PFSK-1 (cell line): Measurements from ENCODE around the gene GSC2.

ENCODE experiments used
- FOXP2 ChIP-seq: optimal IDR thresholded peaks from 2 replicates; pipeline ENCODE3; 2011; ENCODE audit warnings: borderline replicate concordance, control low read depth, inconsistent platforms; ENCODE audit not compliant: insufficient read depth; ENCODE audit errors: extremely low read length, extremely low read depth
- POLR2AphosphoS5 ChIP-seq: IDR thresholded peaks from 2 replicates; pipeline ENCODE4 v1.6.1; 2012; ENCODE audit warnings: low read depth, mild to moderate bottlenecking, control low read depth, low read length, moderate library complexity
- SIN3A ChIP-seq: IDR thresholded peaks from 2 replicates; pipeline ENCODE4 v1.6.1; 2012; ENCODE audit warnings: mild to moderate bottlenecking, low read length, moderate library complexity, borderline replicate concordance; ENCODE audit not compliant: insufficient read depth
- TAF1 ChIP-seq: IDR thresholded peaks from 2 replicates; pipeline ENCODE4 v1.6.1; 2012; ENCODE audit warnings: low read length, control low read depth, borderline replicate concordance; ENCODE audit not compliant: insufficient read depth
- TF ChIP-seq, protein P1 (sequence below), 2 experiments: IDR thresholded peaks; 2 replicates each; pipeline versions ENCODE4 v1.6.1 to v1.8.0; 2011 to 2012; ENCODE audit warnings: low read depth in 2 of 2, low read length in 2 of 2, control low read depth in 1 of 2, inconsistent platforms in 1 of 2, mild to moderate bottlenecking in 1 of 2, moderate library complexity in 1 of 2; ENCODE audit not compliant: insufficient read depth in 1 of 2

DNA sequence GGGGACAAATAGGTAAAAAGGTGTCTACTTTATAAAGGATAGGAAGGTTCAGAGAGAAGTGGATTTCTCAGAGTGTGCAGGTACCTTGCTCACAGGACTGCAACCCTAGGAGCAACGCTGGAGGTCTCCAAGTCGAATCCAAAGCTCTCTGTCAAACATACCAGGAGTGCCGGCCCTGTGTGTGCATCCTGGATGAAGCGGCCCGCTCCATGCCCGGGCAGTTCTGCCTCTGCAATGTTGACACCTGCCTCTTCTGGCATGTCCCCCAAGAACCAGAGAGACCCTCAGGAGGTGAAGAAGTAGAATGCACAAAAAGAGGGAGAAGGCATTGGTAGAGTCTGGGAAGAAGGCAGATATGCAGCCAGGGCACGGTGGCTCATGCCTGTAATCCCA is 22.1 kb downstream of the GSC2 start:
- TF ChIP-seq POLR2AphosphoS5 (no peak), TAF1 (no peak), SIN3A (no peak), FOXP2 (no peak)
- TF ChIP-seq, protein P1, sequence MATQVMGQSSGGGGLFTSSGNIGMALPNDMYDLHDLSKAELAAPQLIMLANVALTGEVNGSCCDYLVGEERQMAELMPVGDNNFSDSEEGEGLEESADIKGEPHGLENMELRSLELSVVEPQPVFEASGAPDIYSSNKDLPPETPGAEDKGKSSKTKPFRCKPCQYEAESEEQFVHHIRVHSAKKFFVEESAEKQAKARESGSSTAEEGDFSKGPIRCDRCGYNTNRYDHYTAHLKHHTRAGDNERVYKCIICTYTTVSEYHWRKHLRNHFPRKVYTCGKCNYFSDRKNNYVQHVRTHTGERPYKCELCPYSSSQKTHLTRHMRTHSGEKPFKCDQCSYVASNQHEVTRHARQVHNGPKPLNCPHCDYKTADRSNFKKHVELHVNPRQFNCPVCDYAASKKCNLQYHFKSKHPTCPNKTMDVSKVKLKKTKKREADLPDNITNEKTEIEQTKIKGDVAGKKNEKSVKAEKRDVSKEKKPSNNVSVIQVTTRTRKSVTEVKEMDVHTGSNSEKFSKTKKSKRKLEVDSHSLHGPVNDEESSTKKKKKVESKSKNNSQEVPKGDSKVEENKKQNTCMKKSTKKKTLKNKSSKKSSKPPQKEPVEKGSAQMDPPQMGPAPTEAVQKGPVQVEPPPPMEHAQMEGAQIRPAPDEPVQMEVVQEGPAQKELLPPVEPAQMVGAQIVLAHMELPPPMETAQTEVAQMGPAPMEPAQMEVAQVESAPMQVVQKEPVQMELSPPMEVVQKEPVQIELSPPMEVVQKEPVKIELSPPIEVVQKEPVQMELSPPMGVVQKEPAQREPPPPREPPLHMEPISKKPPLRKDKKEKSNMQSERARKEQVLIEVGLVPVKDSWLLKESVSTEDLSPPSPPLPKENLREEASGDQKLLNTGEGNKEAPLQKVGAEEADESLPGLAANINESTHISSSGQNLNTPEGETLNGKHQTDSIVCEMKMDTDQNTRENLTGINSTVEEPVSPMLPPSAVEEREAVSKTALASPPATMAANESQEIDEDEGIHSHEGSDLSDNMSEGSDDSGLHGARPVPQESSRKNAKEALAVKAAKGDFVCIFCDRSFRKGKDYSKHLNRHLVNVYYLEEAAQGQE (IDR thresholded peaks at IDR 0.05; ENCODE audit: insufficient read depth in 1 of 2, low read depth in 2 of 2, low read length in 2 of 2), result no peak
